Mammary epithelial cell (primary cell): Measurements from ENCODE around the gene TRIM59.

Experiments
- EZH2 ChIP-seq: IDR thresholded peaks from 2 replicates; pipeline ENCODE4 v1.6.1; 2012; ENCODE audit warnings: low read length, inconsistent platforms, borderline replicate concordance
- TF ChIP-seq, protein P1 (sequence below), 2 donors: IDR thresholded peaks in 1 of 2; conservative IDR thresholded peaks in 1 of 2; 2 replicates each; pipeline ENCODE4 v1.5.1; 2011 to 2012; ENCODE audit warnings: inconsistent platforms in 2 of 2, low read length in 2 of 2, mild to moderate bottlenecking in 2 of 2, control low read depth in 1 of 2, low read depth in 1 of 2; ENCODE audit not compliant: insufficient read depth in 1 of 2; ENCODE audit errors: extremely low read depth in 1 of 2

DNA sequence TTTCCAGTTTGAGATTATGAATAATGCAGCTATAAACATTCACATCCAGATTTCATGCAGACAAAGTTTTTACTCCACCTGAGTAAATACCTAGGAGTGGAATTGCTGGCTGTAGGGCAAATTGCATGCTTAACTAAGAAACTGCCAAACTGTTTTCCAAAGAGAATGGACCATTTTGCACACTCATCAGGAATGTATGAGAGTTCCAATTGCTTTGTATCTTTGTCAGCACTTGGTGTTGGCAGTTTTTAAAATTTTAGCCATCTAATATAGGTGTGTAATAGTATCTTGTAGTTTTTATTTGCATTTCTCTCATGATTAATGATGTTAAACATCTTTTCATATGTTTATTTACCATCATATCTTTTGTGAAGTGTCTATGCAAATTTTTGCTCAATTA lies 40.6 kb upstream of the TRIM59 start:
- TF ChIP-seq EZH2 = no peak
- TF ChIP-seq, protein P1, sequence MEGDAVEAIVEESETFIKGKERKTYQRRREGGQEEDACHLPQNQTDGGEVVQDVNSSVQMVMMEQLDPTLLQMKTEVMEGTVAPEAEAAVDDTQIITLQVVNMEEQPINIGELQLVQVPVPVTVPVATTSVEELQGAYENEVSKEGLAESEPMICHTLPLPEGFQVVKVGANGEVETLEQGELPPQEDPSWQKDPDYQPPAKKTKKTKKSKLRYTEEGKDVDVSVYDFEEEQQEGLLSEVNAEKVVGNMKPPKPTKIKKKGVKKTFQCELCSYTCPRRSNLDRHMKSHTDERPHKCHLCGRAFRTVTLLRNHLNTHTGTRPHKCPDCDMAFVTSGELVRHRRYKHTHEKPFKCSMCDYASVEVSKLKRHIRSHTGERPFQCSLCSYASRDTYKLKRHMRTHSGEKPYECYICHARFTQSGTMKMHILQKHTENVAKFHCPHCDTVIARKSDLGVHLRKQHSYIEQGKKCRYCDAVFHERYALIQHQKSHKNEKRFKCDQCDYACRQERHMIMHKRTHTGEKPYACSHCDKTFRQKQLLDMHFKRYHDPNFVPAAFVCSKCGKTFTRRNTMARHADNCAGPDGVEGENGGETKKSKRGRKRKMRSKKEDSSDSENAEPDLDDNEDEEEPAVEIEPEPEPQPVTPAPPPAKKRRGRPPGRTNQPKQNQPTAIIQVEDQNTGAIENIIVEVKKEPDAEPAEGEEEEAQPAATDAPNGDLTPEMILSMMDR (conservative IDR thresholded peaks at IDR 0.05 in 1 of 2, IDR thresholded peaks at IDR 0.05 in 1 of 2; ENCODE audit: extremely low read depth in 1 of 2, insufficient read depth in 1 of 2, low read depth in 1 of 2, low read length in 2 of 2) = no peak
